Smooth muscle cell (in vitro differentiated cells): ENCODE results near the gene CCDC70. TPM values are rescaled to one million over a fixed set of nuclear protein-coding genes. Genes with fewer than 3 reads are reported as not detected.

ENCODE experiments used
- DNase-seq: peaks from one replicate; lab custom pipeline; 2025; ENCODE audit not compliant: unreplicated experiment; lab: John Stamatoyannopoulos, UW
- H2AFZ ChIP-seq: fragments of 200-600 bp; sonication (generic); 2 replicates; pipeline ENCODE4 v1.6.0; 2016; ENCODE audit warnings: antibody characterized with exemption, low read depth, mild to moderate bottlenecking
- H3F3A ChIP-seq: fragments of 200-600 bp; sonication (generic); 2 replicates; pipeline ENCODE4 v1.6.0; 2017; ENCODE audit warnings: antibody characterized with exemption, low read depth
- H3K27ac ChIP-seq: fragments of 200-600 bp; sonication (generic); 2 replicates; pipeline ENCODE4 v1.5.1; 2016; ENCODE audit warnings: low read depth, mild to moderate bottlenecking
- H3K27me3 ChIP-seq: fragments of 200-600 bp; sonication (generic); 2 replicates; pipeline ENCODE4 v1.6.1; 2016; ENCODE audit warnings: low read depth, mild to moderate bottlenecking
- H3K36me3 ChIP-seq: fragments of 200-600 bp; sonication (generic); 2 replicates; pipeline ENCODE4 v1.5.1; 2016; ENCODE audit warnings: low read depth
- H3K4me1 ChIP-seq: fragments of 200-600 bp; sonication (generic); 2 replicates; pipeline ENCODE4 v1.5.1; 2016; ENCODE audit warnings: low read depth
- H3K4me2 ChIP-seq: fragments of 200-600 bp; sonication (generic); 2 replicates; pipeline ENCODE4 v1.6.0; 2016; ENCODE audit warnings: mild to moderate bottlenecking
- H3K4me3 ChIP-seq: fragments of 200-600 bp; sonication (generic); 2 replicates; pipeline ENCODE4 v1.5.1; 2016; ENCODE audit warnings: mild to moderate bottlenecking
- H3K79me2 ChIP-seq: fragments of 200-600 bp; sonication (generic); 2 replicates; pipeline ENCODE4 v1.6.0; 2016; ENCODE audit warnings: low read depth, mild to moderate bottlenecking
- H3K9ac ChIP-seq: fragments of 200-600 bp; sonication (generic); 2 replicates; pipeline ENCODE4 v1.6.0; 2016; ENCODE audit warnings: low read depth
- H3K9me3 ChIP-seq: fragments of 200-600 bp; sonication (generic); replicated peaks from 2 replicates; pipeline ENCODE4 v1.5.1; 2016; ENCODE audit warnings: low read depth
- H4K20me1 ChIP-seq: fragments of 200-600 bp; sonication (generic); 2 replicates; pipeline ENCODE4 v1.6.0; 2016; ENCODE audit warnings: low read depth
- CTCF ChIP-seq: fragments of 200-600 bp; sonication (generic); IDR thresholded peaks from 2 replicates; pipeline ENCODE4 v1.5.1; 2017; ENCODE audit warnings: borderline replicate concordance, mild to moderate bottlenecking, antibody characterized with exemption; ENCODE audit not compliant: insufficient read depth, poor library complexity, severe bottlenecking
- WGBS: methylation state at CpG from one replicate; pipeline ENCODE4 v1.1.7; 2016; ENCODE audit warnings: low lambda C conversion rate; 5-methylcytosine and 5-hydroxymethylcytosine counted together
- polyA plus RNA-seq: library from polyadenylated mRNA; unstranded; fragments of >200 nt; fragmentation: Nextera tagmentation; extraction: Ambion mirVana; gene quantifications from 2 replicates; pipeline ENCODE4 v1.2.1, GENCODE V29; 2016
- total RNA-seq: library from RNA; depleted of rRNA; stranded (reverse); fragments of >200 nt; gene quantifications from 2 replicates; pipeline ENCODE4 v1.2.3, GENCODE V29; 2014

Gene CCDC70
- total and polyA plus RNA-seq, 2 experiments from 2014 or later = not detected

GRCh38 chr13:51869916-51870315, 8.1 kb downstream of the CCDC70 start:
- WGBS = 95% methylated on average over 6 of the region's 6 CpGs
- Histone ChIP-seq H3K36me3 (no peaks in the 10 kb centered on the region), H3K79me2 (no peaks in the 10 kb centered on the region), H3K27me3 (no peaks in the 10 kb centered on the region), H3K4me2 (no peak overlapping the region), H3K27ac (no peak overlapping the region), H3K9me3 (no peaks in the 10 kb centered on the region), H3K9ac (no peak overlapping the region), H2AFZ (no peak overlapping the region), H3K4me1 (no peaks in the 10 kb centered on the region), H4K20me1 (no peaks in the 10 kb centered on the region), H3K4me3 (no peak overlapping the region), H3F3A (no peaks in the 10 kb centered on the region)
- TF ChIP-seq CTCF = no peak
- no peak for DNase-seq

DNA sequence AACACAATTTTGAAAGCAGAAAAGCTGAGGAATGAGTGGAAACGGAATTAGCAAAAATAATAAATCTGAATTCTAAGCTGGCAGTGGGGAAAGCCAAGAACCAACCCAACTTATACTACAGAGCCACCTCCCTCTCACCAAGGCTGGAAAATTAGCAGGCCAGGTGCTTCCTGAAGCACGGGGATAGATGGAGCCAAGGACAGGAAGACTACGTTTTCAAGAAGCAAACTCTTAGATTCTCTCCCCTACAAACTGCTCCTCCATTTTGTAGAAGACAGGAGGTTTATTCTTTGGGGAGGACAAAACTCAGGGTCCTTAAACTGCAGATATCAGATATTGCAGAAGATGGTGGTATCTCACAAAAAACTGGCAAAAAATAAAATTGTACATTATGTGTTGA, 8.8 kb downstream of the CCDC70 start:
- H3K27ac ChIP-seq = no peak overlapping the region
- H3K4me3 ChIP-seq = no peak overlapping the region
- H3F3A ChIP-seq = no peaks in the 10 kb centered on the region
- H4K20me1 ChIP-seq = no peaks in the 10 kb centered on the region
- no peaks in the 10 kb centered on the region for H3K79me2 ChIP-seq
- H3K36me3 ChIP-seq = no peaks in the 10 kb centered on the region
- no peaks in the 10 kb centered on the region for H3K4me1 ChIP-seq
- H3K9ac ChIP-seq = no peak overlapping the region
- no peak overlapping the region for H2AFZ ChIP-seq
- DNase-seq = no peak
- TF ChIP-seq CTCF = no peak
- H3K4me2 ChIP-seq = no peak overlapping the region
- H3K9me3 ChIP-seq = no peaks in the 10 kb centered on the region
- whole genome bisulfite sequencing = 95% methylated on average over 3 of the region's 3 CpGs
- H3K27me3 ChIP-seq = no peaks in the 10 kb centered on the region

- H4K20me1 ChIP-seq = no peaks in the 10 kb centered on the region
- no peaks in the 10 kb centered on the region for H3K27me3 ChIP-seq
- no peak overlapping the region for H3K9ac ChIP-seq
- H3K4me1 ChIP-seq = no peaks in the 10 kb centered on the region
- no peaks in the 10 kb centered on the region for H3K9me3 ChIP-seq
- WGBS = 92% methylated on average over 6 of the region's 6 CpGs
- no peaks in the 10 kb centered on the region for H3F3A ChIP-seq
- H3K79me2 ChIP-seq = no peaks in the 10 kb centered on the region
- H3K36me3 ChIP-seq = no peaks in the 10 kb centered on the region
- TF ChIP-seq CTCF = no peak
- no peak for DNase-seq
- H3K4me3 ChIP-seq = no peak overlapping the region
- H3K27ac ChIP-seq = no peak overlapping the region
- no peak overlapping the region for H3K4me2 ChIP-seq
- no peak overlapping the region for H2AFZ ChIP-seq
Observed at GRCh38 chr13:51873117-51873798, 11.5 kb downstream of the CCDC70 start.

GRCh38 chr13:51873837-51874236, 12.1 kb downstream of the CCDC70 start:
- Histone ChIP-seq H3K9me3 (no peaks in the 10 kb centered on the region), H3K79me2 (no peaks in the 10 kb centered on the region), H3F3A (no peaks in the 10 kb centered on the region), H3K4me3 (no peak overlapping the region), H2AFZ (no peak overlapping the region), H3K27ac (no peak overlapping the region), H4K20me1 (no peaks in the 10 kb centered on the region), H3K27me3 (no peaks in the 10 kb centered on the region), H3K36me3 (no peaks in the 10 kb centered on the region), H3K9ac (no peak overlapping the region), H3K4me1 (peaks cover 3% of the 10 kb centered on the region), H3K4me2 (no peak overlapping the region)
- WGBS = 100% methylated on average over 1 of the region's 1 CpG
- no peak for DNase-seq
- no peak for TF ChIP-seq CTCF
